A673 (cell line): ENCODE measurements around the gene MRPL34.

Experiments used
- CTCF ChIP-seq: fragments of 300-800, 200-600 bp; sonication (generic); conservative IDR thresholded peaks from 2 replicates; pipeline ENCODE4 v1.5.1; 2017; ENCODE audit warnings: low read depth, mild to moderate bottlenecking, antibody characterized with exemption, low read length, moderate library complexity, mixed read lengths
- EZH2 ChIP-seq: fragments of 200-600 bp; sonication (generic); IDR thresholded peaks from 2 replicates; pipeline ENCODE4 v1.6.1; 2017; ENCODE audit warnings: borderline replicate concordance, low read depth, mild to moderate bottlenecking, mixed read lengths, antibody characterized with exemption, low read length; ENCODE audit not compliant: poor library complexity, severe bottlenecking

GRCh38 chr19:17328517-17329365 is 23.1 kb downstream of the MRPL34 start:
- no peak for TF ChIP-seq CTCF
- TF ChIP-seq EZH2 = no peak
